NOMO-1 treated with DMSO at 0.1 percent for 48 hours (cell line): ENCODE results near the gene CACNA2D2.

ENCODE experiments used
- DNase-seq: peaks from one replicate; lab custom pipeline; 2025; ENCODE audit not compliant: unreplicated experiment; lab: John Stamatoyannopoulos, UW

CACNA2D2 gene

GRCh38 chr3:50433954-50434353, 69.5 kb downstream of the CACNA2D2 start:
- no peak for DNase-seq

- no peak for DNase-seq
Measured at GRCh38 chr3:50430950-50431435, 72.4 kb downstream of the CACNA2D2 start.

- DNase-seq = no peak
Measured at GRCh38 chr3:50430191-50430590, 73.2 kb downstream of the CACNA2D2 start.

- no peak for DNase-seq
Measured at GRCh38 chr3:50428007-50428633, 75.3 kb downstream of the CACNA2D2 start.

- DNase-seq = no peak
Measured at GRCh38 chr3:50427217-50427616, 76.2 kb downstream of the CACNA2D2 start.

- DNase-seq = no peak
Measured at GRCh38 chr3:50425911-50426310, 77.5 kb downstream of the CACNA2D2 start.

- DNase-seq = no peak
Measured at GRCh38 chr3:50423543-50423942, 79.9 kb downstream of the CACNA2D2 start.

GRCh38 chr3:50422153-50422552, 81.3 kb downstream of the CACNA2D2 start:
- DNase-seq = no peak

- DNase-seq = no peak
Measured at GRCh38 chr3:50419595-50420370, 83.7 kb downstream of the CACNA2D2 start.

GRCh38 chr3:50418850-50419249, 84.6 kb downstream of the CACNA2D2 start:
- DNase-seq = no peak

- no peak for DNase-seq
Measured at GRCh38 chr3:50417637-50418033, 85.8 kb downstream of the CACNA2D2 start.

- DNase-seq = no peak
Measured at GRCh38 chr3:50416736-50417636, 86.4 kb downstream of the CACNA2D2 start.

- peak; percentile 16 for DNase-seq
Measured at GRCh38 chr3:50415816-50416215, 87.6 kb downstream of the CACNA2D2 start.

GRCh38 chr3:50415061-50415460, 88.4 kb downstream of the CACNA2D2 start:
- no peak for DNase-seq

- no peak for DNase-seq
Measured at GRCh38 chr3:50414616-50415015, 88.8 kb downstream of the CACNA2D2 start.

GRCh38 chr3:50412231-50412754, 91.1 kb downstream of the CACNA2D2 start:
- no peak for DNase-seq

GRCh38 chr3:50411229-50411628, 92.2 kb downstream of the CACNA2D2 start:
- no peak for DNase-seq

- no peak for DNase-seq
Measured at GRCh38 chr3:50410608-50411139, 92.8 kb downstream of the CACNA2D2 start.

- DNase-seq = no peak
Measured at GRCh38 chr3:50410185-50410584, 93.2 kb downstream of the CACNA2D2 start.

GRCh38 chr3:50408443-50408944, 94.9 kb downstream of the CACNA2D2 start:
- DNase-seq = no peak

- DNase-seq = no peak
Measured at GRCh38 chr3:50406487-50406886, 96.9 kb downstream of the CACNA2D2 start.
